Fibroblast of mammary gland (primary cell): Measurements from ENCODE around the gene PURA.
A peak's percentile ranks its signal among the peaks of the same experiment; 100 is the strongest.

ENCODE experiments used
- DNase-seq: peaks from one replicate; pipeline ENCODE4 v3.0.0-alpha.2; 2010; ENCODE audit warnings: low read depth
- H3K4me3 ChIP-seq: 2 replicates; pipeline ENCODE4 v1.5.1; 2011; ENCODE audit warnings: low read depth, mild to moderate bottlenecking, low read length, moderate library complexity; ENCODE audit not compliant: control insufficient read depth
- CTCF ChIP-seq: conservative IDR thresholded peaks from 2 replicates; pipeline ENCODE4 v1.5.1; 2011; ENCODE audit warnings: low read depth, low read length, inconsistent platforms; ENCODE audit not compliant: control insufficient read depth, insufficient read depth

Gene PURA

GRCh38 chr5:140113699-140114263 is at the start of gene PURA:
Gene PURA (plus strand): TSS chr5:140114109. CDS start chr5:140114182, 73 bp downstream.
- DNase-seq = peak; percentile 91
- peak within 1 kb of the TSS; percentile 70 for H3K4me3 ChIP-seq
- TF ChIP-seq CTCF = no peak

GRCh38 chr5:140072812-140073211 is 41.1 kb upstream of the PURA start:
- no peak for TF ChIP-seq CTCF
- no peak overlapping the region for H3K4me3 ChIP-seq

GRCh38 chr5:140073296-140073695 is 40.6 kb upstream of the PURA start:
- peak; percentile 47 for TF ChIP-seq CTCF
- H3K4me3 ChIP-seq = no peak overlapping the region
- DNase-seq = peak; percentile 28

More at GRCh38 chr5:140072812-140073211, 41.1 kb upstream of the PURA start:
- no peak for DNase-seq

GRCh38 chr5:140075371-140075770 is 38.5 kb upstream of the PURA start:
- peak; percentile 47 for DNase-seq
- no peak overlapping the region for H3K4me3 ChIP-seq
- TF ChIP-seq CTCF = peak; percentile 39

- no peak overlapping the region for H3K4me3 ChIP-seq
- no peak for TF ChIP-seq CTCF
- DNase-seq = no peak
Measured at GRCh38 chr5:140076142-140076541, 37.8 kb upstream of the PURA start.

- no peak for TF ChIP-seq CTCF
- DNase-seq = no peak
- H3K4me3 ChIP-seq = no peak overlapping the region
Measured at GRCh38 chr5:140076788-140077187, 37.1 kb upstream of the PURA start.

- no peak overlapping the region for H3K4me3 ChIP-seq
- DNase-seq = no peak
- TF ChIP-seq CTCF = no peak
Measured at GRCh38 chr5:140083120-140083519, 30.8 kb upstream of the PURA start.
